ENCODE measurements around the gene SCRN1.

SCRN1 gene

DNA sequence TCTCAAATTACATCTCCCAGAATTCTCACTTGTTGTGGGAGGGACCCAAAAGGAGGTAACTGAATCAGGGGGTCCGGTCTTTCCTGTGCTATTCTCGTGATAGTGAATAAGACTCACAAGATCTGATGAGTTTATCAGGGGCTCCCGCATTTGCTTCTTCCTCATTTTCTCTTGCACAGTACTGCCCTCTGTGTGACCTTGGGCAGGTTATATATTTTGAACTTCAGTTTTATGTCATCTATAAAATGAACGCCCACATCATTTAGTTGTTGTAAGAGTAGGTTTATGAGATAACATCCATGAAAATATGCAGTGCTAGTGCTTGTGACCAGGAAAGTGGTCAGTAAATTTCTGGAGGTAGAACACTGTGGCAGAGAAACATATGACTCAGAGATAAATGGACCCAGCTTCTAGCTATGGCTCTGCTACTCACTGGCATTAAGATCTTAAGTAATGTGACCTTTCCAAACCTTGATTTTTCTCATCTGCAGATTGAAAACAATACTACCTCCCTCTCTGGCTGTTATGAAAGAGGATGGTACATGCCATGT lies 44.3 kb downstream of the SCRN1 start:
- no peak for DNase-seq (ENCODE audit: low read depth)
- H3K4me3 ChIP-seq (ENCODE audit: low read depth, low read length) = no peak overlapping the region

GRCh38 chr7:29940199-29940598 lies 49.4 kb downstream of the SCRN1 start:
- no peak for DNase-seq (ENCODE audit: low read depth)
- no peak overlapping the region for H3K4me3 ChIP-seq (ENCODE audit: low read depth, low read length)

DNA sequence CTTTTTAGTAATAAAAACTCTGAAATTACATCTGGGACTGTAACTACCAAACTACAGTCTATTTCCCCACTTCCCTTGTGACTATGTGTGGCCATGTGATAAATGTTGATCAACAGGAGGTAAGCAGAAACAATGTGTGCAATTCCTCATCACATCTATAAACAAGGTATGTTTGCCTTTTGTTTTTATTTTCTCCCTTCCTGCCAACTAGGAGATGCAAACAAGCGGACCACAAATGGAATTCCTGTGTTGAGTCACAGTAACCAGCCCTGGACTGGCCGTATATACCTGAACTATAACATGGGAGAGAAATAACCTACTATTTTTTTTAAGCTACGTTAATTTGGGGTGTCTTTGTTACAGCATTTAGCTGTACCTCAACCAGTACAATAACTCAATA lies 52.5 kb downstream of the SCRN1 start:
- no peak for DNase-seq (ENCODE audit: low read depth)

DNA sequence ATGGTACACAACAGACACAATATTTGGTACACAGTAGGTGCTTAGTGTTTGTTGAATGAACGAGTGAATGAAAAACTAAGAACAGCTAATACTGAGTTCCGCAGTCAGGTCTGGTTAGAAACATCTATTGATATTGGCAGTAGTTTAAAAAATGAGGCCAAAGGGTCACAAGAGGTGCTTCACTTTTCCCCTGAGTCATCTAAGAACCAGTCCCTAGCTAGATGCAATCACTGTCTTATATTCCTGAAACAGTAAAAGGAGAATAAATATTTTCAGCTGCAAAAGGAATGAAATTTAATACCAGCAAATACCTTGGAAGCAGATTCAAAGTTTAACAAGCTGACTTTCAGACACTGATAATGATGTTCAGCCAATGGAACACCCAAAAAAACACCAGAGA lies 54.5 kb downstream of the SCRN1 start:
- H3K4me3 ChIP-seq (ENCODE audit: low read depth, low read length) = no peak overlapping the region
- no peak for DNase-seq (ENCODE audit: low read depth)

More for the DNA sequence above, 52.5 kb downstream of the SCRN1 start:
- H3K4me3 ChIP-seq (ENCODE audit: low read depth, low read length) = no peak overlapping the region

GRCh38 chr7:29929018-29929807 lies 60.4 kb downstream of the SCRN1 start:
- DNase-seq (ENCODE audit: low read depth) = no peak
- no peak overlapping the region for H3K4me3 ChIP-seq (ENCODE audit: low read depth, low read length)

- no peak for DNase-seq (ENCODE audit: low read depth)
- H3K4me3 ChIP-seq (ENCODE audit: low read depth, low read length) = no peak overlapping the region
These were observed 62.9 kb downstream of the SCRN1 start for GRCh38 chr7:29926741-29927140.

- DNase-seq (ENCODE audit: low read depth) = no peak
- no peak overlapping the region for H3K4me3 ChIP-seq (ENCODE audit: low read depth, low read length)
These were observed 63.4 kb downstream of the SCRN1 start for GRCh38 chr7:29926216-29926615.

DNA sequence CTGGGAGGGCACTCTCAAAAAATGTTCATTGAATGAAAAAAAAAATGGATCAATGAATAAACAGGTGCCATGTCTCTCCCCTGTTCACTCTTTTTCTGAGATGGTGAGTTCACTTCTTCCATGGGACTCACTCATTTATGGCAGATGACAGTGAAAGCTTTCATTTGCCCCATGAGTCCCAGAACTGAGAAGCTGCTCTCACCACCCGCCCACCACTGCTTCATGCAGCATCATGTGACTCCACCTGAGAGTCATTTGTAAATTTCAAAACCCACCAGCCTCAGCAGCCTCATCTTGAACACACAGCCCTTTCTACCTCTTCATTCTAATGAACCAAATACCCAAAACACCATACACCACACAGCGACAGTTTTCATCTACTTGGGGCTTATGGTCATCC lies 64.9 kb downstream of the SCRN1 start:
- no peak for DNase-seq (ENCODE audit: low read depth)
- no peak overlapping the region for H3K4me3 ChIP-seq (ENCODE audit: low read depth, low read length)

DNA sequence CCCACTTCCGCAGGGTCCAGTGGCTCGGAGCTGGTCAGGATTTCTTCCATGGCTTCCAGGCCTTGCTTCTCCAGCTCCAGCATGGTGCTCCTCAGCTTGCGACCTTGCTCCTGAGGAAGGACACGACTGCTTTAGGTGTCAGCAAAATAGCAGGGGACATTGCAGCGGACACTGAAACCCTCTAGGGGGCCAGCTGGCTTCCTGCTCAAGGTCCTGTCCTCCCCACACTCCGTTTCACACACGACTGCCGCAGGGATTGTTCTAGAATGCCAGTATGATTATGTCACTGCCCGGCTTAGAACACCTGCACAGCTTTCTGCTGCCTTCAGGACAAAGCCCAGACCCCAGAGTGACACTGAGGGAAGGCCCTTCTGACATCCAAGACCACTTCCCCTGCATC lies 65.6 kb downstream of the SCRN1 start:
- H3K4me3 ChIP-seq (ENCODE audit: low read depth, low read length) = no peak overlapping the region
- no peak for DNase-seq (ENCODE audit: low read depth)

GRCh38 chr7:29922921-29923700 lies 66.5 kb downstream of the SCRN1 start:
- H3K4me3 ChIP-seq (ENCODE audit: low read depth, low read length) = no peak overlapping the region
- DNase-seq (ENCODE audit: low read depth) = no peak

DNA sequence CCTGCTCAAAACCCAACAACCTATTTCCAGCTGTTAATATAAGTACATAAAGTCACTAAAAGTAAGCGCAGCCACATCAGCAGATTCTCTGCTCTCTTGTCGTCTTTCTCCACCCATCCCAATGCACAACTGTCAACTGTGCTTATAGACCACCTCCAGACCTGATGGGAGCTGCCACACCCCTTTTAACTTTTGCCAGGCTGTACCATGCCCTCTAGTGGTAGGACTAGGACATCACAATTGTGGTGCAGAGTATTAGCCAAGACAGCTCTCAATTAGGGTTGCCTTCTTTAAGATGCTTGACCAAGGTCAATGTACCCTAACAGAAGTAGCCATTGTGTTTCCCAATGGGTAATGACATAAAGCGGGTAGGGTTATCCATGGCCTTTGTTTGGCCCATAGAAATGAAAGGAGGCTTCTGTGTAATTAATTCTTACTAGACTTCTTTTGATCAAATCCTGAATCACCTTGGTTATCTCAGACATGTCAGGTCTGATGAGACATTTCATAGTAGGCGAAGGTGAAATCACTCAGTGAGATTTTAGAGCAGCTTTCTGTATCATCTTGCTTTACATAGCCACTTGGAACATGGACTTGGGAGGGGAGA lies 68.1 kb downstream of the SCRN1 start:
- no peak overlapping the region for H3K4me3 ChIP-seq (ENCODE audit: low read depth, low read length)
- peak; percentile 18 for DNase-seq (ENCODE audit: low read depth)

GRCh38 chr7:29920491-29920890 lies 69.1 kb downstream of the SCRN1 start:
- DNase-seq (ENCODE audit: low read depth) = no peak
- H3K4me3 ChIP-seq (ENCODE audit: low read depth, low read length) = no peak overlapping the region

GRCh38 chr7:29919790-29920189 lies 69.8 kb downstream of the SCRN1 start:
- DNase-seq (ENCODE audit: low read depth) = no peak

DNA sequence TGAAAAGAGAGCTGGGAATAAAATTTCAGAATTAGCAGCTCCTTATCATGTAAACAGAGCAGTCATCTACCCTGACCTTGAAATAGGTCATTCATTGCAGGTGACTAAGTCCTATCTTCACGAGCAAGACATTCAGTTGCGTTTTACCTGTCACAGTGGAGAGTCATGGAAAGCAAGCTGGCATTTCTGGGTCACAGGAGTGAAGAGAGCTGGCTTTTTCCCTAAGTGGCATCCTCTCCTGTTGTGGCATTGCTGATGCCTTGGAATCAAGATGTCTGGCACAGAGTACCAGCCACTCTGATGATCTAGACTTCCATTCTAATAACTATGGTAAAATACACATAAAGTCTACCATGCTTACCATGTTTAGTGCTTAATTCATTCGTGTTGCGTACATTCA lies 70.8 kb downstream of the SCRN1 start:
- no peak overlapping the region for H3K4me3 ChIP-seq (ENCODE audit: low read depth, low read length)
- no peak for DNase-seq (ENCODE audit: low read depth)

More at GRCh38 chr7:29919790-29920189, 69.8 kb downstream of the SCRN1 start:
- H3K4me3 ChIP-seq (ENCODE audit: low read depth, low read length) = no peak overlapping the region

GRCh38 chr7:29917641-29918040 lies 72.0 kb downstream of the SCRN1 start:
- H3K4me3 ChIP-seq (ENCODE audit: low read depth, low read length) = no peak overlapping the region
- no peak for DNase-seq (ENCODE audit: low read depth)

DNA sequence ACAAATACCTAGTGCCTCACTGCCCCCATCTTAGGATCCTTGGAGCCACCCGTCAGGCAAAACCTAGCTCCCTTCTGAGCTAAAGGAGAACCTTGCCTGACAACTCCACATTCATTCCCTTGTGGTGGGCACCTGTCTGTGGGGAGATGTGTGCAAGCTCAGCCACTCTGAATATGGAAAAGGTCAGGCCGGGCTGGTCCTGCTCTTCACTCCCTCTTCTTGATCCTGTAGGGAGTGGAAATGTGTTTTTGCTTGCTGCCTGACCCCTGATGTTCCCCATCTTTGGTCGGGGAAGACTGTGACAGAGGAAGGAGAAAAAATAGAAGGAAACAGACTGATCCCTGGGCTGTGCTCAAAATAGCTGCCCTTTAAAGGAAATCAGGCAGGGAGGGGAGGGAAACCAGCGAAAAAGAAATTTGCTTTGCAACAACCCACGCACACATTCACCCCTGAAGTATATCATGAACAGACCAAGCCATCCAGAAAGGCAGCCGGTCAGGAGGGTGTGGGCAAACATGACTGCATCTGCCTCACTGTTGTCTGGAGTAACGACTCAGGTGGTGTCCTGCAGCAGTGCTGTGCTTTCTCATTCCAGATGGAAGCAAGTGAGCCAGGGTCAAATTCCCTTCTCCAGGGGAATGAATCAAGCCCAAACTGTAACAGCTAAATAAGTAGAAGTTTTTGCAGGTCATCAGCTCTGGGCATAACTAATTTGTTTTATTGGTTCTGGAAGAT lies 74.0 kb downstream of the SCRN1 start:
- DNase-seq (ENCODE audit: low read depth) = peak; percentile 31
- no peak overlapping the region for H3K4me3 ChIP-seq (ENCODE audit: low read depth, low read length)

GRCh38 chr7:29914180-29914579 lies 75.4 kb downstream of the SCRN1 start:
- no peak for DNase-seq (ENCODE audit: low read depth)
- H3K4me3 ChIP-seq (ENCODE audit: low read depth, low read length) = no peak overlapping the region

DNA sequence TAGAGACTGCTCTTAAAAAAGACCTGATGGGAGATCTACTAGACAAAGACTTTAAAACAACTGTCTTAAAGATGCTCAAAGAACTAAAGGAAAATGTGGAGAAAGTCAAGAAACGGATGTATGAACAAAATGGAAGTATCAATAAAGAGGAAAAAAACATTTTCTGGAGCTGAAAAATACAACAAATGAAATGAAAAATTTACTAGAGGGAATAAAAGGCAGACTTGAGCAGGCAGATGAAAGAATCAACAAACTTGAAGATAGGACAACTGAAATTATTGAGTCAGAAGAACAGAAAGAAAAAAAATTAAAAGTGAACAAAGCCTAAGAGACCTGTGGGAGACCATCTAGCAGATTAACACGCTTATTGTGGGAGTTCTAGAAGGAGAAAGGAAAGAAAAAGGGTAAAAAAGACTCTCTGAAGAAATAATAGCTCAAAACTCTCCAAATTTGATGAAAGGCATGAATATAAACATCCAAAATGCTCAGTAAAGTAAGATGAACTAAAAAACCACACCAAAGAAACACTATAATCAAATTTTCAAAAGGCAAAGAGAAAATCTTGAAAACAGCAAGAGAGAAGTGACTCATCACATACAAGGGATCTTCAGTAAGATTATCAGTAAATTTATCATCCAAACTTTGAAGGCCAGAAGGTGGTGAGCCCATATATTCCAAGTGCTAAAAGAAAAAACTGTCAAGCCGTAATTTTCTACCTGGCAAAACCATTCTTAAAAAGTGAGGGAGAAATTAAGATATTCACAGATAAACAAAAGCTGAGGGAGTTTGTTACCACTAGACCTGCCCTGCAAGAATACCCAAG lies 83.2 kb downstream of the SCRN1 start:
- DNase-seq (ENCODE audit: low read depth) = no peak
- H3K4me3 ChIP-seq (ENCODE audit: low read depth, low read length) = no peak overlapping the region

DNA sequence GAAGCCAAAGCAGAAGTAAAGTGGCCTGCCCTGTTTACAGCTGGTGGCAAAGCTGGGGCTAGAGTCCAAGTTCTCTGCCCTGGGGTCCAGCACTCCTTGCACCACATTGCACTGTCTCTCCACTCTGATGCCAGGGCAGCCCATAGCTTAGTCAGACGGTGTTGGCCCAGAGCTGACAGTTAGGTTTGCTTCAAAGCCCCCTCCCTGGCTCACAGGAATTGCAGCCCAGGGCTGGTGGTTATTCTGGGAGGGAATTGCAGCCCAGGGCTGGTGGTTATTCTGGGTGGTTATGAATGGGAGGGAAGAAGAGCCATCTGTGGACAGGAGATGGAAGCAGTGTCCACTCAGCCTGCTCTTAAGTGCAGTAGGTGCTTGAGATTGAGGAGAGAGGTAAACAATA lies 88.9 kb downstream of the SCRN1 start:
- DNase-seq (ENCODE audit: low read depth) = no peak
- no peak overlapping the region for H3K4me3 ChIP-seq (ENCODE audit: low read depth, low read length)

All from skeletal muscle cell (primary cell).